Measurements from ENCODE around the gene PARVA.

PARVA gene

DNA sequence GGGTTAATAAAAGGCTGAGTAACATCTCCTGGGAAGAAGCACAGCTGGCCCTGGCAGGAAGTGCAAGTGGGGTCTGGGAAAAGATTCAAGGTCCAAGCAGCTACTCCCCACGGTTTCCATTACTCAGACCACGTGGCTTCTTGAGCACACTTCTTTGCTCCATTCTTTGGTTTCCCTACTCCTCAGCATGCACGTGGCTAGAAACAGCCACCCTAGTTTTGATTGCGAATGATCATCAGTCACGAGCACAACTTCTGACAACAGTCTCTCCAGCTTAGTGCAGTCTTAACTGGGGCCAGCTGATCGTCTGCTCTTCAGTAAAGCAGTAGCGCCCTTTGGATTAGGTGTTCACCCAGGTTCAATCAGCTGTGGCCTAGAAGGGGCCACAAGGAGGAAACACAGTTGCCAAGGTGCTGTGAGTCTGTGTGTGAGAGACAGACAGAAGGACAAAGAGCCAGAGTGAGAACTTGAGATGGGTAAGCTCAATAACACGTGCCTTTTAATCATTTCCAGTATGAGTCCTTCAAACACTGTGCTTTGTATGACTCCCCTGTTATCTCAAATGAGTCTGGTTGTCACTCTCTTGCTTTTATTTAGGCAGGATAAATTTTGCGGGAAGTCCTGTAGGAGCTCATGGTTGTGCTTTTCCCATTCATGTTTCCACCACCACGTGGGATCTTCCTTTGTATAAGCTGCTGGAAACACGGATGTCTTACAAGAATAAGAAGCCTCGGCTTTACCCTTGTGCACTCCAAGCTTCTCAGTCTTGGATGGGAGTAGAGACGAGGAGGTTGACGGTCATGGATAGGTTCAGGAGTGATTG lies 901 bp upstream of the PARVA start:
- peak; percentile 50 for DNase-seq (ENCODE audit: low read depth, low spot score)

DNA sequence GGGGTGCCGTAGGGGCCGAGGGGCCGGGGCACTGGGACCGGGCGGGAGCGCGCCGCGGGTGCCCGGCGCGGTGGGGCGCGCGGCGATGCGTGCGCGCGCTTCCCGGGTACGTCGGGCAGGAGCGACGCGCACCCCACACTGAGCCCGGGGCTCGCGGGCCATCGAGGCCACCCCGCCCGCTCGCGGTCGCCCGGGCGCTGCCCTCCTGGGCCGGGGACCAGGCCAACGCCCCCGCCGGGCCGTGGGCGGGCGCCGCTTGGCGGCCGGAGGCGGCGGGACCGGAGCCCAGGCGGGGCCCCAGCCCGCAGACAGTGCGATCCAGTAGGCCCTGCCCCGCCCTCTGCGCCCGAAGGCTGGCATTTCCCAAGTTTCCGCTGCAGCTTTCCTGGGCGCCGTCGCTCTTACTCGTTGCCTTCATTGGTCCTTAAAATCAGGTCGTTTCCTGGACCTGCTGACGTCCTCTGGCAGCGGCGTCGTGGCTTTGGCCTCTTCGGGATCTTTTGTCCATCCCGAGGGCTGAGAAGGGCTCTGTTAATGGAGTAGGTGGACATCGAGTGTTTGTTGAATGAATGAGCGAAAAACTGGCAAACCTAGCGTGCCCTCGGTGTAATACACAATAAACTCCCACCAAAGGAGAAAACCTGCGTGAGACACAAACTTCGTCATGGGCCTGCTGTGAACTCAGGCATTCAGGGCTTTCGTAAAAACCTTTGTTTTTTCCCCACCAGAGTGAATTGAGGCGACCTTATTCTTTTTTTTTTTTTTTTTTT lies 638 bp downstream of the PARVA start:
- DNase-seq (ENCODE audit: low read depth, low spot score), result peak; percentile 25

DNA sequence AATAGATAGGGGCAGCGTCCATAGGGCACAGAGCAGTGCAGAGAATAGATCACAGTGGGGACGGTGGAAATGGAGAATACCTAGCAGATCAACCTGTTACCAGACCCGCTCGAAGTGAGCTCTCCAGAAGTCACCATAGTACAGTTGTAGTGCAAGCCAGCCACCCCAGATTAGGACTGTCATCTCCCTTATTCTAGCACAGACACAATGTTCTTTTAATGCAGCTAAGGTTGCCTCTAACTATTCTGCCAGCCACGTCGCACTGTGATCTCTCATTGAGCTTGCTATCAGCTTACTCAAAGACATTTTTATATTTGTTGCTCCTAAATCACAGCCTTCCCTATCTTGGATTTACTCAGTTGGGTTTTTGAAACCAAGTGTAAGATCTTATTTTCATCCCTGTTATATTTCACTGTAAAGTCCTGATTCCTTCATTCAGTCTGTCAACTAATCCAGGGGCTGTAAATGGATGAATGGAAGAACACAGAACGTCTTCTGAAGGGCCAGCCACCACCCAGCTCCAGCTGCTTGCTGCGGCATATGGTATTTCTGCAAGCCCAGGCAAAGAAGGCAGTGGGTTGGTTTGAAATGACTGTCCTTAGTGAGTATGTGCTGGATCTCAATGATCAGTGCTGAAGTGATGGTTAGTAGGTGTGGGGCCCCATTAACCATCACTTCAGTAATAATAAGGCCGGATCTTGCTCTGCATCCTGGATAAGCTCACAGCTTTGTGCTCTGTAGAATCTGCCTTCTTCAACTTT lies 3.4 kb downstream of the PARVA start:
- no peak for DNase-seq (ENCODE audit: low read depth, low spot score)

DNA sequence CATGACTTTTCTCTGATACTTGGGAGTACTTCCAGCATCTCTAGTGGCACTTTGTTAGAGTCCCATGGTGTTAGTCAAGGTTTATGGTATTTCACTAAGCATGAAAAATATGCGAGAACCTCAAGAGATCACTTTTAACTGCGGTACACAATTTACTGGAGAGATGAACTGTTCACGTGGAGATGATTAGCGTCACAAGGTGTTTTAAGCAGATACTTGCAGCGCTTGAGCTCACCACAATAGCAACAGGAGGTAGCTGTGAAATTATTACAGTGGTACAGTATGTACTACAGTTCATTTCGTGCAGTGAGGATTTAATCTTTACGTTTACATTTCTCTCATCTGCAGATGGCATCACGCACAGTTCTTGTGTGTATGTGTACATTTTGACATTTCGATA lies 4.5 kb downstream of the PARVA start:
- no peak for DNase-seq (ENCODE audit: low read depth, low spot score)

DNA sequence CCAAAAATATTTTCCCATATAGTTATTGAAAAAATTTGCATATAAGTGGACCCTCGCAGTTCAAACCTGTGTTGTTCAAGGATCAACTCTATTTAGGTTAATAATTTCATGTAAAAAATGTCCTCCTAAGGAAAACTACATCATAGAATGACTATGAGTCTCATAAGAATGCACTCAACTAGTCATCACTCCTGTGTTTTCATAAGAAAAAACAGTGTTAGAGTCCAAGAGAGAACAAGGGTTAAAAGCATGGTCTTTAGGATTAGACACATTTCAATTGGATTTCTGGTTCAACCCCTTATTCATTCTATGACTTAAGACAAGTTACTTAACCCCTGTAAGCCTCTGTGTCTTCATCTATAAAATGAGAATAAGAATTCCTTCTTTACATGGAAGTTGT lies 5.1 kb downstream of the PARVA start:
- DNase-seq (ENCODE audit: low read depth, low spot score), result no peak

DNA sequence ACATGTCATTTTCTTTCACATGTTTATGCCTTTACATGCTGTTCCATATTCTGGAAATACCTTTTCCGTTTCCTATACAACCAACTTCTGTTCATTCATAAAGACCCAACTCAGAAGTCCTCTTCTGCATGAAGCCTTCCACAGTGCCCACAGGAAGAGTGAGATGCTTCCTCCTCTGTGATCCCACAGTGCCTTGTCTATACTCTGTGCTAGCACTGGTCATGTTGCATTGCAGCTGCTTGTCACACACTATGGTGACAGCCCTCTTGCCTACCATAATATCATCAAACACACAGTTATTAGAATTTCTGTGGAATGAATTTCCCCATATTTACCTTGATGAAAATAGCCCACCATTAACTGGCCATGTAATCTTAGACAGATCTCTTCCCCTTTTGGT lies 8.9 kb downstream of the PARVA start:
- no peak for DNase-seq (ENCODE audit: low read depth, low spot score)

DNA sequence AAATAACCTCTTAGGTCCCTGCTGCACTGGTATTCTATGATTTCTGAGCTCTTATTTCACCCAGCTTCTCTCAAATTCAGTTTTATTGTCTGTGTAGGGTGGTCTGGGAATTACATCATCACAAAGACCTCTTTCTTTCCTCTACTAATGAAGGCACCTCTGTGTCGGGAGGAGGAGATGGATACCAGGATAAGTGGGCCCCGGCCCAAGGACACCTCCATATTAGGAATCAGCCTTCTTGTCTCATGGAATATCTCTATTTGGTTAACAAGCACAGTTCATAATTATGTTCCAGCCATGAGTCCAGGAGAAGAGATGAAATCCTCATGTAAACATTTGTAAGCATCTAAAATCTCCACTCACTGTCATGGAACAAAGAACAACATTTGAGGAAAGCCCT lies 9.4 kb downstream of the PARVA start:
- no peak for DNase-seq (ENCODE audit: low read depth, low spot score)

DNA sequence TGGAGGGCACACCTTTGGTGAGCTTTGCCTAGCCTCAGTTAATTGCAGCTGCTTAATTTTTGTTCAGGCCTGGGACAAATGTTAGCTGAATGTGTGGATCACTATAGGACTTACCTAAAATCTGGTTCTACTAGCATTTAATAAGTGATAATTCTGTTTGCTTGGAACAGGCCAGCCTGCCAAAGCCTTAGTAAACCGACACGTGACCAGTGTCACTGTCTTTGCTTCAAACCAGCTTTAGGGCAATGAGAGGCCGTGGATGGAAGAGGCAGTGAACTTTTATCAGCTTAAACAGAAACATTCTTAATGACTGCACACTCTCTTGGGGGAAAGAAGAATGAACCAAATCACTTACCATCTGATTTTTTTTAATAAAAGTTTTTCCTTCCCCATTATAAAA lies 10.8 kb downstream of the PARVA start:
- no peak for DNase-seq (ENCODE audit: low read depth, low spot score)

DNA sequence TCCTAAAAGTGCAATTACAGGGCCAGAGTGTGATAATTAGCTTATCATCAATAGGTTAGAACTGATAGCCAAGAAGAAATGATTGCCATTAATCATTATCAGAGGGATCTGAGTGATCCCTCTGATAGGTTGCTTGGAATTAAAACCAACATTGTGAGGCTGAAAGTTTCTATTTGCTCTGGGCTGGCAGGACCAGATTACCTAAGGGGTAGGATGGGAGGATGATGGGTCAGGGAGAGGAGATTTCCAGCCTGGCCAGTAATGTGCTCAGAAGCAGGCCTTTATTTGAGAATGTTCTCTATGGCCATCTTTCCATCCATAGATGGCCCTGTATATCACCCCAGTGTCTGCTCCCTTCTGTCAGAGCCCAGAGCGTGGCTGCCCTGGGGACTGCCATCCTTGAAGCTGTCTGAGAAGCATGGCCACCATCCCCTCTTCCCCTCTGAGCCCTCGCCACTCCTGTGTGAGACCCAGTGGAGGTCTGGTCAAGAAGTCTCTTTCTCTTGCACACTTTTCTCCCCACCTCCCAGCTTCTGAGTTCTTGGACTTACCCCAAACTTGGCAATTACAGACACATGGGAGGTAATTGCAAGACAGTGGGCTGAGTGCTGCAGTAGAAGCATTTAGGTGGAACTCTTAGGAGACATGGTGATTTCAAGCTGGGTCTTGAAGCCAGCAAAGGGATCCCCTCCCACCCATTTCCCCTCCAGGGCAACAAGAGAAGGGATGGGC lies 11.7 kb downstream of the PARVA start:
- DNase-seq (ENCODE audit: low read depth, low spot score), result no peak

DNA sequence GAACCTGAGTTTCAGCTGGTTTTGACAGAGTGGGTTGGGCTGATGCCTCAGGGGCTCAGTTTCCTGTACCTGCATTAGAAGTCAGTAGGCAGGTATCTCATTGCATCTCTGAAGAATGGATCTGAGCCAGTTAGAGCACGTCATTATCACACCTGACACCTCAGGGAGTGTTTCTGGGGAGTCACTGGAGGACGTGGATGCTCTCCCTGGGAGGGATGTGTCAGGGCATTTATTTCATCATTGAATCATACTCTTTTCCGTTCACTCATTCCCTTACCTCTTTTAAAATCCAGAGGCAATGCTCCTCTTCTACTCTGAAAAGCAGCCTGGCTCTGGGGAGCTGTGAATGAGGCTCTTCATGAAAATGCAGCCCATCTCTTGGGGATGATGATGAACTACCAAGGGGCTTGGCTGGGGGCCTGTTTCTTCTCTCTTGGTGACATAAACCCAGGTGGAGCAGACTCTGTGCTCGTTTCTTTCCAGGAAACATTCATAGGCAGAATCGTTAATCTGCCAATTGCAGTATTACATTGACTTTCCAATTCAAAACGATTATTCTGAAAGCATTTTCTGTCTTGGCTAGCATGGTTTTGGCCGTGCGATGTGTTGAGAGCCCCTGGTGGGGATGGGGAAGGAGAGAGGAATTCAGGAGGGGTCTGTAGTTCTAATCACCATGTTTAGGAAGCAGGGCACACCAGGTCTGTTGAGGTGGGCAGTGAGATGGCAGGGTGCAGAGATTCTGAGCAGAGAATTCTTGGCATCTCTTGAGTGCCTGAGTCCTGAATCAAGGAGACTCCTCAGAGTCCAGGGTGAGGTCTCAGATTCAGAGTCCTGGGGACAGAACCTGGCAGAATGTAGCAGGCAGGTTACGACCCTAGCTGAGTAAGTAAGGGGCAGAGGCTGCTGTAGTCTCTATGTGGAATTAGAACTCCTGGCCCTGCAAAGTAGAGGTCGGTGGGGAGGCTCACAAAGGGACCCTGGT lies 12.6 kb downstream of the PARVA start:
- DNase-seq (ENCODE audit: low read depth, low spot score), result no peak

DNA sequence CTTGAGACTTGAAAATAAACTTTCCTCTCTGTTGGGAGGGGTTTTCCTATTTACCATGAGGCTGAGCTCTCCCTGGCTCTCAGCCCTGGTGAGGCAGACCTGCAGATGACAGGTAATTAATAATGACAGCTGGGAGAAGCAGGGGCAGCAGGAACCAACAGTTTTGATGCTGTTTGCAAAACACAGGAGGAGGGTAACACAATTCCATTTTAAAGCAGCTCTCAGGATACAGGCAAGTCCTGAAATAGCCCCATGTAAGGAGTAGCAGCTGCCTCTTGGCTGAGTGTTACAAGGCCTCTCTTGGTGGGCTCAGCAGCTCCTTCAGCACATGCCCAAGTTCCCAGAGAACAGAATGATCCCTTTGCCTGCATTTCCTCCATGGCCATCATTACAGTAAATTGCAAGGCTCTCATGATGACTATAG lies 13.3 kb downstream of the PARVA start:
- DNase-seq (ENCODE audit: low read depth, low spot score), result no peak

DNA sequence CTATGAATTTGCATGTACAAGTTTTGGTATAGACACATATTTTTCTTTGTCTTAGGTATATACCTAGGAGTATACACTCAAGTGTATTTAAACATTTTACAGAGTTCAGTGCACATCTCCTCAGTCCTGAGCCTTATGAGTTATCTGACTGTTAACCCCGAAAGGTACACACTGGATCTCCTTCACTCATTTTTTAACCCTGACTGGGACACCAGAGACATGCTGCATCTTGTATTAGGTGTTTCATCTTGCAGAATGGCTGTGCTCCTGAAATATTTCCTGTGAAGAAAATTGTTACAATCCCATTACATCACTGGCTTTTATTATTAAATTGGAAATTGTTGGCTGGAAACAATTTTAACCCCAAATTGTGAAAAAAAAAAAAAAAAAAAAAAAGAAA lies 15.3 kb downstream of the PARVA start:
- no peak for DNase-seq (ENCODE audit: low read depth, low spot score)

DNA sequence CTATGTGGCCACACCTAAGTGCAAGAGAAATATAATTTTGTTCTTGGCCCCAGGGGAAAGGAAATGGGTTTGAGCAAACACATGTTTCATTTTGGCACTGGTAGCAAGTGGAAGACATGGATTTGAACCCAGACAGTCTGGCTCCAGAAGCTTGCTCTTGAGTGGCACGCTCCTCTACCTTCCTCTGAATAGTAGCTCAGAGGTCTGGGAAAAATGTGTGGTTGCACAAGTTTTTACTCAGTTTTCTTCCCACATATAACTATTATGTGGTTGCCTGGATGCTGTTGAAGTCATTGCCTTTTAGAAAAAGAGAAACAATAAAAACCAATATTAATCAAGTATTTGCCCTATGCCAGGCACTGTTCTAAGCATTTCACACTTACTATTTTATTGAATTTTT lies 16.3 kb downstream of the PARVA start:
- DNase-seq (ENCODE audit: low read depth, low spot score), result no peak

DNA sequence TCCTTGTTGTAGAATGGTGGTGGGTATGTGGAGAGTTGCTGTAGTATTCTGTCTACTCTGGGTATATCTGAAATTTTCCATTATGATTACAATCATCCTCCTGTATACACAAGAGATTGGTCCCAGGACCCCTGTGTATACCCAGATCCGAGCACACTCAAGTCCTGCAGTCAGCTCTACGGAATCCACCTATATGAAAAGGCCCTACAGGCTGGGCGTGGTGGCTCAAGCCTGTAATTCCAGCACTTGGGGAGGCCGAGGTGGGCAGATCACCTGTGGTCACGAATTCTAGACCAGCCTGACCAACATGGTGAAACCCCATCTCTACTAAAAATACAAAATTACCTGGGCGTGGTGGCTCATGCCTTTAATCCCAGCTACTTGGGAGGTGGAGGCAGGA lies 17.2 kb downstream of the PARVA start:
- no peak for DNase-seq (ENCODE audit: low read depth, low spot score)

DNA sequence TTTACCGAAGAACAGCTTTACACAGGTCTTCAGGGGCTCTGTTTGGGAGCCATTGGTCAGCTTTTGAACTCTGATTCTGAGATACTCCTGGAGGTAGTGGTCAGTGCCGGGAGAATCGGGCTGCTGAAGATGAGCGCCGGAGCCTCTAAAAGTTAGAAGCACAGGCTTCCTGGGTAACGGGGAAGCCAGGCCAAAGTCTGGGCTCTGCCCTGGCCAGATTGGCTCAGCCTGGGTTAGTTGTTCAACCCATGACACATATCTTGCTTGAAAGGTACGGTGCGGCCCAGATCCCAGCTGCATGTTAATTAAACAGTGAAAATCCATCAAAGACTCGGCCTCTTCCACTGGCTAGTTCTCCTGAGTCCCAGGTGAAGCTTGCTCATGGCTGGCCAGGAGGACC lies 18.0 kb downstream of the PARVA start:
- DNase-seq (ENCODE audit: low read depth, low spot score), result no peak

DNA sequence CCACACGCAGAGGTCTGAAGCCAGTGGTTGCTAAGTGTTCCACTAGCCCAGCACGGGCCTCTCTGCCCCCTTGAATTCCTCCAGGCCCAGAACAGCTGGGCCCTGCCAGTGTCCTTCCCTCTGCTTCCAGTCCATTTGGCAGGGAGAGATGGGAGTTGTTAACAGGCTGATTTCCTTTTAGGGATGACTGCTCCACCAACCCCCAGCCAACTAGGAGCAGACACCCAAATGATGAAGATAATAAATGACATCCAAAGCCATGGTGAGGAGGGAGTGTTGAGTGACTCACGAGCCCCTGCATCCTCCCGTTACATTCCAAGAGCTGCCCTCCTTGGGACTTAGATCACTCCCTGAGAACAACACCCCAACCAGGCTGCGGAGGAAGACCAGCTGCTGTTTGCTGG lies 20.6 kb downstream of the PARVA start:
- no peak for DNase-seq (ENCODE audit: low read depth, low spot score)

DNA sequence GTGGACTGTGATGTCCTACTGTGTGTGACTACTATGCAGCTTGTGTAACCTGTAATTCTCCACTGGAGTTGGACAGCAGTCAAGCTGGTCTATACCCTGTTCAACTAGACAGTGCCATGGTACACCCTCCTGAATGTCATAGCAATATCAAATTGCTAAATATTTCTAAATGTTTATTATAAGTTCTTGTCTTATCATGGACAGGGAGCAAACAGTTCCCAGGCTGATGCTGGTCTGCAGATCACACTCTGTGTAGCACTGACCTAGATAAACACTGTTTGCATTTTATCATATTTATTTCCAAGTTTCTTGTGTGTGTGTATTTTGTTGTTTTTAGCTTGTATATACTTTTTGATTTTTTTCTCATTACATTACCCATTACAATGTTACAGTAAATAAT lies 22.0 kb downstream of the PARVA start:
- no peak for DNase-seq (ENCODE audit: low read depth, low spot score)

DNA sequence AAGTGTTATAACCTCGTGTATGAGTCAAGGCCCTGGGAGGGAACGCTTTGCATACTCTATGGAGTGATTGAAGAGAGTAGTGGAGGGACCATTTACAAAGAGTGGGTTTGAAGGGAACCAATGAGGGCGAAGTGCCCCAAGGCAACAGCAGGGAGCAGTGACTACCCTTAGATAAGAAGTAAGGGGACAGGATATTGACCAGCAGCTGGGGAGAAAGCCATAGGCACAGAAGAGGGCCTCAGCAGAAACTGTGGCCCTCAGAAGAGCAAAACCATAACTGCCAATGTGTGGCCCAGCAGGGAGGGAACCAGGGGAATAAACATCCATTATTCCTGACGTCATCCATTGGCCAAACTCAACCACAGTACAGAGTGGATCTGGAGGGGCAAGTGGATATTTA lies 24.7 kb downstream of the PARVA start:
- no peak for DNase-seq (ENCODE audit: low read depth, low spot score)

DNA sequence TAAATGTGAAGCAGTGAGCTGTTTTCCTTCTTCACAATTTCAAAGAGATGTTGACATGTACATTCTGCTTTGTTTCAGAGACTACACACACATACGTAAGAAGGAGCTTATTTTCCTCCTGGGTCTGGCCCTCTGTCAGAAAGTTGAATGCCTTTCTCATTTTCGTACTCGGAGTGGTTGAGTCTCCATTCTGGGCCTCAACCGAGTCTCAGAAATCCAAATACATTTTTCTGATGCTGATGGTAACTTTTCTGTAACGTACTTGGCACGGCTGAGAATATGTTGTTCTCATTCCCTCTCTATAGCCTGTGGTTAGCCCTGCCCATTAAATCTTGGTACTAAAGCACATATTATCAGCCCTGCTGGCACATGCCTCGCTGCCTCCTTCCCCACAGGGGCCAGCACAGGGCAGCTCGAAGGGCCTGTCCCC lies 25.3 kb downstream of the PARVA start:
- no peak for DNase-seq (ENCODE audit: low read depth, low spot score)

Measured in brain pericyte (primary cell).